ENCODE measurements around the gene MACROH2A1.
A peak's percentile ranks its signal among the peaks of the same experiment; 100 is the strongest.

Gene MACROH2A1

DNA sequence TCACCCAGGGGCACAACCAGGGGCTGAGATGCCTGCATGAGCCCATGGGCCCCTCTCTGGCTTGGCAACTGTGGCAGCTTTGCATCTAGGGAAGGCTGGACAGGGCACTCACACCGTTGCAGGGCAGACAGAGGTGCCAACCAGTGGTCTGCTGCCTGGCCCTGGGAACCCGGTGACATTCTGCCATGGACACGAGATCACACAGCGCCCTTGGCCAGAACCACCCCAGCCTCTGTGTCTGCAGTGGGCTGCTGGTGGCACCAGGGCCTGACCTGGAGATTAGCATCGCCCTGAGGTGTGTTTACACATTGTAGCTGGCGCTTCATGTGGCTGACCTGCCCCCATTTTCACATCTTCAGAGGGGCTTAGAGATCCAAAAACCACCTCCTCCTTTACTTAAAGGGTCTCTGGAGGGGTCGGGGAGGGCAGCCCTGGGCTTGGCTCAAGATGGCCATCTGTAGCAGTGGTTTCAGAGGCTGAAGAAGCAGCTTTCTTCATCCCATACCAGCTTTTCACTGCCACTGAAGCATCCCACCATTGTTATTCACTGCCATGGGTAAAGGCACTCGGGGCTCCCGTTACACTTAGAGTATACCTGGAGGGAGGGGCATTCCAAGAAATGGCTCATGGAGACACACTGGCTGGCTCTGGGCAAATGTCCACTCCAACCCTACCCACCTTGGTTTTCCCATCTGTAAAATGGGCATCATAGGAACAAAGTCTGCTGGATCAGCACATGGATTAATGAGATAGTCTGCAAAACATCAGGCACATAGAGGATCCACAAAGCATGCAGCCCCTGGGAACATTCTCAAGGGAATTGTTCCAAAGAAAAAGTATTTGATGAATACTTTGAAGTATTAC lies 36.7 kb upstream of the MACROH2A1 start:
- no peak for DNase-seq (ENCODE audit: low read depth)

DNA sequence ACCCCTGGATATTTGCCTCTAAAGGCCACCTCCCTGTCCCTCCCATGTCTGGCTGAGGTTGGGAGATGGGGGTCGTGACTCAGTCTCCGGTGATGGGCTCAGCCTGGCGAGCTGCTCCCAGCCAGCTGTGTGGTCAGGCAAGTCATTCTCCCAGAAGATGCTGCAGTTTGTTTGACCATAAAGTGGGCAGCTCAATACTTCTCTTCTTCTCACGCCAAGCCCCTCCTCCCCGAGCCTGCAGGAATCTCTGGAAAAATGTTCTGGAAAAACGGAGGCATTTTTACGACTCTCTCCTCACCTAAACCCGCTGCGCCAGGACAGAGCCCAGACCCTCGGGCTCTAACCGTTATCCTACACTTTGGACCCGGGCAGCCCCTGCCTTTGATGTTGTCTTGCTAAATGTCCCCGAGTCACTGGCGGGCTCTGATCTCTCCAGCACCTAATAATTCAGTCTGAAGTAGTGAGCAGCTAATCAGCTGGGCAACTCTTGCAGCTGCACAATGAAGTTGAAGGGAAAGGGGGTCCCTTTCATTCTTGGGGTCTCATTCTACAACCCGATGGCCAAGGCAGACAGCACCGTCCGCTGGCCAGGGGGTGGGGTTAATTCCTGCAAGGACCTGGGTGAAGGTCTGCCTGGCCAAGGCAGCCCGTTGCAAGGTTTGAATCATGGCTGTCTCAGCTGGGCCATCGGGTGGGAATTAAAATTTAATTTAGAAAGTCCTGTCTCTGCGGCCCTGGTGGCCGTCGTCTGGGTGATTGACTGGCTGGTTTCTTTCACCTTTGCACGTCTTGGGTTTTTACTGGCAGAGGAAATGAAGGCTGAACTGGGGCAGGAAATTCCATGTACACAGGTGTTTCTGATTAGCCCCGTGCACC lies 35.8 kb upstream of the MACROH2A1 start:
- DNase-seq (ENCODE audit: low read depth), result no peak

DNA sequence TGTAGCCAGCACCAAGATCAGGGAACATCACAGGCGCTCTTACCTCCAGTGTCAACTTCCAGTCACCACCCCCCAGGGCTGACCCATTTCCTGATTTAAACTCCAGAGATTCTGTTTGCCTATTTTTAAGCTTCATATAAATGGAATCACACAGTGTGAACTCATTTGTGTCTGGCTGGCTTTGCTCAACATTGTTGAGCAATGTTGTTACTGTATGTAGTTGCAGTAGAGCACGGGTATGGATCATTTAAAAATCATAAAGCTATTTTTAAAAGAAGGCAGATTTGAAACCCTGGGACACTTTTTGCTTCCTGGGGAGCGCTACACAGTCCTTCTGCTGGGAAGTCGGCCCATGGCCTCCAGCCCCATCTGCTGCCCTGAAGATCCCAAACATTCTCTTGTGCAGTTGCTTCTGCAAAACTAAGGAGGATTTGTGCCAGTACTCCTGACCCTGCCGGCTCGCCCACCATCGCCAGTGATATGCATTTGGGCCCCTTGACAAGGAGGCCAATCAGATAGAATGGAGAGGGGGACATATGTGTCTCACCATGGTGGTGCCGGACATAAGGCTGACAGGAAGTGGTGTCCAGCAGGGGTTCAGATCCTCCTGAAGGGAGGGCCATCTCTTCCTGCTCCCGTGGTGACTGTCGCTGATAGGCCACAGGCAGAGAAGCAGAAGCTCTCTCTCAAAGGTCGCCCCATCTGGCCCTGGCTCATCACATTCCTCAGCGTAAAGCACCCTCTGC lies 34.8 kb upstream of the MACROH2A1 start:
- DNase-seq (ENCODE audit: low read depth), result no peak

DNA sequence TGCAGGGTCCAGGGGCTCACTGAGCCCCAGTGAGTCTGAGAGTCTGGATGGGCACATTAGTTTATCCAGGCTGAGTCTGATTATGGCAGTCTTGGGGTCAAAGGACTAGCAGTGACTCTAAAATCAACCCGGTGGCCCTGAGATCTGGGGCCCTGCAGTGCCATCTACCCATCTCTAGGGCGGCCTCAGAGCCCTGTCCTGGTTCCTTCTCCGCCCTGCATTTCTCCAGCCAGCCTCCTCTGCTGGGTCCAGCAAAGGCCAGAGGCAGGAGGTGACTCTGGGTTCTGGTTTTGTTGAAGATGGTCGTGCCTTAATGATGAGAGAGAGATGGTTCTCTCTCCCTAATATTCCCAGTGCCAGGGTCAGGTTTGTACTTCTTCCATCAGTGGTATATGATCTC lies 33.1 kb upstream of the MACROH2A1 start:
- DNase-seq (ENCODE audit: low read depth), result no peak

DNA sequence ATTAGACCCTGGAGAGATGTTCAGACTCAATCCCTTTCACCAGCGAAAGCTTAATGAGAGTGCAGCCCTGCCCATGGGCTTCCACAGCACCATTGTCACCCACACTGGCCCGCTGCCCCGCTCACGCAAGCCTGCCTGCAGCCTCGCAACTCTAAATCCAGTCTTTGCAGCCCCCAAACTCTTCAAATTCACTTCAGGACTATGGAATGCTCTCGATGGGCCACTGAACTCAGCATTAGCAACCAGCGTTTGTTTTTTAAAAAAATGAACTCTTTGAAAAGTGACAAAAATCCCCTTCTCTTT lies 31.1 kb upstream of the MACROH2A1 start:
- DNase-seq (ENCODE audit: low read depth), result no peak

DNA sequence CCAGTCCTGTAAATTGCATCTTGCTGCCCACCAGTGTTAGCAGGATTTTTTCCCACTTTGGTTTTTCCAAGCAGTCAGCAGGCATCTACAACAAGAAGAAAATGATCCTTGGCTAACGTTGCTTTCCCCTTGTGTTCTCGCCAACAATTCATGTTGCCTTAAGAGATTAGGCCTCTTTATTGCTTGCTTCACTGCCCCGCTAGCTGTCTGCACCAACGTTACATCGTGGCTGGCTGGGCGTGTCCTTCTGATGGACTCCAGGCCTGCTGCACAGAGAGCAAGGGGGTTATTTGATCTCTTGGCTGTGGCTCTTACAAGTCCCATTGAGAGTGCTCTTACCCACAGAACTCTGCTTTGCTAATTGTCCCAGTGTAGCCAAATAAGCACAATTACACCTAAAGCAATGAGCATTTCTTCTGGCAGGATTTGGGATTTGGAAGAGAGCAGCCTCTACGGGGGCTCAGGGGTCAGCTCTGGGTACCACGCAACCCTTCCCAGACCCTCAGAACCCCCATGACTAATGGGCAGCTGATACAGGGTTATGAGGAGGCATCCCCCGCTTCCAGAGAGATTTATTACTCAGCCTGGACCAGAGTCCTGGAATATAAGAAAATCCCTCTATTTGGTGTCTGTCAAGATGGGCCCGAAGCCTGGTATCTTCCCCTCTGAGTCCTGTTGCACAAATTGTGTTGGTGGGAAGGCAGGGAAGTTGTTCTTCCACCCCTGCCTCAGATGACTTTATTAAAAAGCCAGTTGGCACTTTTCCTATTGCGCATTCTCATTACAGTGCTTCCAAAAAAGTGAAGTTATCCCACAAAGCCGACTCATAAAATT lies 30.5 kb upstream of the MACROH2A1 start:
- DNase-seq (ENCODE audit: low read depth), result no peak

DNA sequence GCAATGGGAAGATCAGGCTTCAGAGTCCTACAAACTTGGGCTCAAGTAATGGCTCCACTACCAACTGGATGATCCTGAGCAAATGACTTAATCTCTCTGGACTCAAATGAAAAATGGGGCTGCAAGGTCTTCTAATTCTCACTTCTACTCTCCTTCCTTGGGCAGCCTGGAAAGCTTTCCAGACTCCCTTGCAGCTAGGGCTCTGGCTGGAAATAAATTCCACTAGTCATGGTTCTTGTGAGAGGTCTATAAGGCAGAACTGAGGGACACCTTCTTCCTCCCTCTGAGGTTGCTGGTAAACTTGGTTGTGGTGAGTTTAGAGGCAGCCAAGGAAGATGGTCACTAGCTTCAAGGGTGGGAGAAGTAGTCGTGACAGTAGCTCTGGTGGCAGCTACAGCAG lies 29.6 kb upstream of the MACROH2A1 start:
- no peak for DNase-seq (ENCODE audit: low read depth)

DNA sequence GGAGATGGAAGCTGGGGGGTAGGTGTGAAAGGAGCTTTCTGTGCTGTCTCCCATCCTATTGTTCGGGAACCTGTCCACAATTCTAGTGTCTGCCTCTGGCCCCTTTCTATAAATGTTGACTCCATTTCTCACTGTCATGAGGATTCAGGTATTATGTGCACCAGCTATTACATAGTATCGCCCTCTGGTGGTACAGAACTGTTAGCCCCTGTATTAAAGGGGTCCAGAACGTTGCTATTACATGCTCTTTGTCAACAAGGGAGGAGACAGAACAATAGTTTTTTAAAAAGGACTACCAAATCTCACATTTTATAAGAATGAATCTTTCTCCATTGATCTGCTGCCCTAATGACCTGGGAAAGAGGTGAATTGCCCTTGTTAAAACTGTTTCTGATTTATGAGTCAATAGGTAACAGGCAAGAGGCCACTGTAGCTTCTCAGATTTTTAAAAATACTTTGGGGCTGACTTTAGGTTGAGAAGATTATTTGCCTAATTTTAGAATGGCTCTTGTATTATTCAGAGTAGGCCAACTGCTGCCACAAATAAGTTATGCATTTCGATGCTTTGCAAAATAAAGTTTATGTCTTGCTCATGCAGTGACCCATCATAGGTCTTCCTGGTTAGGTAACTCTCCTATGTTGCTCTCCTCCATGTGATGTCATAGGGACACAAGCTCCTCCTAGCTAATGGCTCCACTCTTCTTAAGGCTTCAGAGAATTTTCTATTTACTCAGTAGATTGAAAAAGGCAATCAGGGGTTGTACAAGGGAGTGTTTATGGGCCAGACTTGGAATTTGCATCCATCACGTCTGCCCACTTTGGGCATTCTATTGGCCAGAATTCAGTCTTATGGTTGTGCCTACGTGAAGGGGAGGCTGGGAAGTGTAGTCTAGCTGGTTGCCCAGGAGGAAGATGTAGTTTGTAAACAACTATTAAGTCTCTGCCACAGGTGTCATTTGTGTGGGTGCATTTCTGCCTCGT lies 27.4 kb upstream of the MACROH2A1 start:
- no peak for DNase-seq (ENCODE audit: low read depth)

DNA sequence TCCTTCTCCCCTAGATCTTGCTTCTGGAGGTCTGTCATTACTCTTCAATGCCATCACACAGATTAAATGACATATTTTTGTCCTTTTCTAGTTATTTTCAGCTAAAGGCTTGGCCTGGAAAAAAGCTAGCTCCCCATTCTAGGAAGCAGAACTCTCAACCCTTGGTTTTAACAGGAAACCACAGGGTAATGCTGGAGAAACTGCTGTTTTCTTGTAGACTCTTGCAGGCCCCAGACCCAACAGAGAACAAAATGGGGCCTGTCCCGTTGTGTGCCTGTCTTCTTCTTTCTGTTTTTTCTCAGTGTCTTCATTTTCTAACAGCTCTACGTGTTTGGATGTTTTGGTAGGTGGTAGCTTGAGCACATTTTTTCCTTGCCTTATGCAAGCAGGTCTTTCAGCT lies 26.6 kb upstream of the MACROH2A1 start:
- DNase-seq (ENCODE audit: low read depth), result no peak

DNA sequence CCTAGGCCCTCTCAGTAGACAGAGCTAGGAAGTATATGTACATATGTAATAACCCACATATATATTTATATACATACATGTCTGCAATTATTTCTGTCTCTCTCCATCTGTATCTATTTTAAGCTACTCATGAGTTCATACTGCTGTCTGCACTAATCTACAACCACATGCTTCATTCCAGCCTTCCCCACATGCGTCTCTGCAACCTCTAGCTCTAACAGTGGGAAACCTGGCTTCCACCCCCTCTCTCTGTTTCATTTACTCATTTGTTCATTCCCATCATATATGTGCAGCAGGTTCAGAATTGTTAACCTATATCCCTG lies 24.8 kb upstream of the MACROH2A1 start:
- DNase-seq (ENCODE audit: low read depth), result no peak

DNA sequence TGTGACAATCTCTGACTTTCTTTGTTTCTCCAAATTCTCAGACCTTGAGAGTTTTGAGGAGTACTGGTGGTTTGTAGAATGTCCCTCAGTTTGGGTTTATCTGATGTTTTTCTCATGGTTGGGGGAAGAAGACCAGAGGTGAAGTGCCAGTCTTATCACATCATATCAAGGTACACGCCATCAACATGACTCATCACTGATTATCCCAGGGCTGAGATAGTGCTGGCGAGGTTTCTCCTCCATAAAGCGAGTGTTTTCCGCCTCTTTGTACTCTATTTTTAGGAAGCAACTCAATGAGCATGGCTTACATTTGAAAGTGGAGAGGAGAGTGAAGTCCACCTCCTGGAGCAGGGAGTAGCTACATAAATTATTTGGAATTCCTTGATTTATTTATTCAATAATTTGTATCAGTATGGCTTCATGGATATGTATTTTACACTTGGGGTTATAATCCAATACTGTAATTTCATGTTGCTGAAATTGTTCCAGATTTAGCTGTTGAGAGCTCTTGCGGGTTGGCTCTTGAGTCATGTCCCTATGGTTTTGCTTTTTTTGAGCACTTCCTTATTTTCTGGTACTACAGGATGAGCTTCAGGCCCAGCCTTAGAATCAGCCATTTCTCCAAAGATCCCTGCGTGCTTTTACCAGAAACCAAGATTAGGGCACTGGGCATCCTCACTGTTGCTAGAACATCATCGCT lies 24.3 kb upstream of the MACROH2A1 start:
- no peak for DNase-seq (ENCODE audit: low read depth)

DNA sequence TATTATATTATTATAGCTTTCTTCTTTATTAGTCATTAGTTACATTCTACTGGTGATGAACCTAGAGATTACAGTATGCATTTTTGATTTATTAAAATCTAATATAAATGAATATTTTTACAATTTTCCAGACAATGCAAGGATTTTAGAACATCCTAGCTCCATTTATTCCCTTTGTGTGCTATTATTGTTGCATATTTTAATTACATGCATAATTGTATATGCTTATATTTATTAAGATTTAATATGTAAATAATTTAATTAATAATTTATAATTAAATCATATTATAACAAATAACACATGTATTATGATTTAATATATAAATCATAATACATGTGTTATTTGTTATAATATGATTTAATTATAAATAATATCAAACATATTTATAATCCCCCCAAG lies 23.4 kb upstream of the MACROH2A1 start:
- DNase-seq (ENCODE audit: low read depth), result no peak

DNA sequence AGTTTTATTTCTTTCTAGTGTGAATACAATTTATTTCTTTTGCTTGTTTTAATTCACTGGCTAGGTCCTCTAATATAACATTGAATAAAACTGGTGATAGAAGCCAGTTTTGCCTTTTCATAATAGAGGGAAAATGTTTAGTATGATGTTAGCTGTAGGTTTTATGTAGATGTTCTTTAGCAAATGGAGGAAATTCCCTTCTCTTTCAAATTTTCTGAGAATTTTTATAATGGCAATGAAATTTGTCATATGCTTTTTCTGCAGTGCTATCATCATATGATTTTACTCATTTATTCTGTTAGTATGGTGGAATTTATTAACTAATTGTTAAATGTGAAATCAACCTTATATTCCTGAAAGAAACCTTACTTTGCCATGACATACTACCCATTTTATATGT lies 18.1 kb upstream of the MACROH2A1 start:
- DNase-seq (ENCODE audit: low read depth), result no peak

DNA sequence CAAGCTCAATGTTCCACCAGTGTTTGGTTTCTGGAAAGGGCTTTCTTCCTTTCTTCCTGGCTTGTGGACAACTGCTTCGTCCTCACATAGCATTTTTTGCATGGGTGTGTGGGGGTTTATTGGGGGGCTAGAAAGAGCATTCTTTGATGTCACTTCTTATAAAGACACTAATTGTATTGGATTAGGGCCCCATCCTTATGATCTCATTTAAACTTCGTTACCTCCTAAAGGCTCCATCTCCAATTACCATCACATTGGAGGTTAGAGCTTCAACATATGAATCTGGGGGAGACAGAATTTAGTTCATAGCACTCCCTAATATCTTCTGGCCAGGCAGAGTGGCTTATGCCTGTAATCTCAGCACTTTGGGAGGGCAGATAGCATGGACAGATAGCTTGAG lies 6.1 kb upstream of the MACROH2A1 start:
- no peak for DNase-seq (ENCODE audit: low read depth)

DNA sequence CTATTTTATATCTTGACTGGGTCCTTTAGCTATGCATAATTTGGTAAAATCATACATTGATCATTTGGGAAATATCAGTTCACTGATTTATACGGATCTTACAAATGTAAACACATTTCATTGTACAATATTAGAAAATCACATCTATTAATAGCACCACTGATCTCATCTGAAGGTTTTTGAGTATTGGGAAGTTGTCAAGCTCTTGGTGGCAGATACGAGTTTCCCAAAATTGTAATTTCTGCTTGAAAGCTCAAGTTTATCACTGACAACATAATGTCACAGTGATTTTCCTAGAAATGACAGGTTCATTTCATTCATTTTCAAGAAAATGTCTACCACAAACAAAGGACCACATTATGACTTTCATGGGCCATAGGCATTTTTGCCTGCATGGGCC lies 3.0 kb upstream of the MACROH2A1 start:
- DNase-seq (ENCODE audit: low read depth), result no peak

DNA sequence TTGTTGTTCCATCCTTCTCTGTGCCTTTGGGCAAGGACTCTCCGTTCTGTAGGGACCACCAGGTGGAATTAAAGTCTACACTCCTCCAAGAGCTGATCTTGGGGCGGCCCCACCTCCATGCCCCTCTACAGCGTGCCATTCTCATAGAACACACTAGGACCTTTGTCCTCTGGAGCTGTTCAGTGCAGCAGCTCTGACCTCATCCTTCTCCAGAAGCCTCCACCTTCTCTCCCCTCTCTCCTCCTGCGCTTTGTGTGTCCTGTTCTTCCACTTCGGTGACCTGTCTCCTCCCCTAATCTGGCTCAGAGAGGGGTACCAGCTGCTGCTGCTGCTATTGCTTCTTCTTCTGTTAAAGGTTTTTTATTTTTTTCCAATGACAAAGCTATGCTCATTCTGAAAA lies 1.8 kb upstream of the MACROH2A1 start:
- no peak for DNase-seq (ENCODE audit: low read depth)

DNA sequence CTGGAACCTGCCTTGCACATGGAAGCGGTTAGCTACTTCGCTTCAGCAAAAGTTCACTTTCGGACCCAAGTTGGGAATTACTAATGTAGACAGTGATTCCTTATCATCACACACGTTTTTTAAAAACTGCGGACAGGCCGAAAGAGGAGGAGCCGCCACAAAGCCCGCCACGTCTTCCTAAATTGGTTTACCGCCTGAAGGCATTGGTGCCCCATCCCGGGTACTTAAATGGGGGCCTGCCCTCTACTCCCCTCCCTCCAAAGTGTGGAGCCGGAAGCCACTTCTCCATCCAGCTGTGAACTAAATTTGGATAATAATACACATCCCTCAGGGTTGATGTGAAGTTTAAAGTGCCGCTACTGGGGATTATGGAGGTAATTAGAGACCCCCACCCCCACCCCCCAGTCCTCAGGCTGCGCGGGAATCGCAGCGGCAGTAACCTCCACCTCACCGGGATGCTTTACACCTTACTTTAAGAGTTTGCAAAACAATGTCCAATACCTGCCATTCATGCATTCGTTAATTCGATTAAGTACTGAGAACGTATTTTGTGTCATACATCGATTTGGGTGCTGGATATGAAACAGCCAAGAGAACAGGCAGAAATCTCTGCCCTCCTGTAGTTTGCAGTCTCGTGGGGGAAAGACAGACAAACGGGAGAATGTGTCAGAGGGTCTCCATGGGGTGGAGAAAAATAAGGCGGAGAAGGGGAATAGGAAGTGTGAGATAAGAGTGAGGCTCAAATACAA lies 937 bp upstream of the MACROH2A1 start:
- no peak for DNase-seq (ENCODE audit: low read depth)

DNA sequence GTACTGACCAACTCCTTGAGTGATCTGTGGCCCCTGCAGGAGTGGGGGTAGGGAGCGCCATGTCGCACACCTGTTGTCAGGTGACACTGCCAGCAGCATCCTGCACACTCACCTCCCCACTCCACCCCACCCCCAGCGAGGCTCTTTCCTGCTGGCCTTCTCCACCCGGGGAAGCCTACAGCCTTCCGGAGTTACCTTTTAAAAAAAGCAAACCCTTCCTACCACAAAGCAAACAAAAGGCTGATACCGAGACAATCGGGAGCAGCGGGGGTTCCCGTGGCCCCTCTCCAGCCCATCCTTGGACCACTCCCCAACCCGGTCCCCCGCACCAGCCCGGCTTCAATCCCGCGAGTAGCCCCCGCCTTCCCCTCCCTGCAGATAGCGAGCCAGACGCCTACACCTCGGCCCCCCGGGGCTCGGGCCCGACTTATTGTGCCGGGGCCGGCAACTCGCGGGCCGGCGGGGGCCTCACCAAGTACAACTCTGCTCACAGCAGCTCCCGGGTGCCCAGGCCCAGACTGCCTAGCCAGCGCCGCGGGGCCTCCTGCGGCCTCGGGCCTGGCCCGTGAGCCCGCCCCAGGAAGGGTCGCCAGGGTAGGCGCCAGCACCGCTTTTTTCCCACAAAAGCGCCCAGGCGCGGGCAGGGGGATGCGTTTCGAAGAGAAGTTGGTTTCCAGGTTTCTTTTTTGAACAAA lies 724 bp downstream of the MACROH2A1 start:
- peak; percentile 29 for DNase-seq (ENCODE audit: low read depth)

DNA sequence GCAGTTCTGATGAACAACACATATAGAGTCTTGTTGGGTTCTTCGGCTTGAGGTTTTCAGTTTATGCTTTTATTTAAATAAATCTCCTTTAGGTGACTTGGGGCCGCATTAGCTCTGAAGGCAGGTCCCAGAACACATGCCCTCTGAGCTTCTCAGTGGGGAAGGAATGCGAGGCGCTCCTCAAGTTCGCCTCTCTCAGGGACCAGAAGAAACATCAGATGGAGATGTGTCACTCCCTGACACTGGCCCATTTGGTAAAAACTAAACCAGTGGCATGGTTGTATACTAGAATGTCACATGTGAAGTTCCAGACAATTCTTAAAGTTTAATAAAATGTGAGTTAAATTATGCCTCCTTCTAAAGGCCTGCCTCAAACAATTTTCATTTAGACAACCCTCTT lies 1.9 kb downstream of the MACROH2A1 start:
- DNase-seq (ENCODE audit: low read depth), result no peak

All from activated T-cell treated with anti-CD3 and anti-CD28 coated beads for 48 hours (primary cell).